Measurements from ENCODE around the gene PAX5. TPM values are rescaled to one million over a fixed set of nuclear protein-coding genes. Genes with fewer than 3 reads are reported as not detected.
"Not testable (repeated sequence)": the region's sequence is repeated elsewhere in the genome, so short reads cannot be mapped to it uniquely, and the experiment has no call there.

Gene PAX5
- total and polyA plus RNA-seq, 3 donors from 2014 or later: 0.79 to 1.9 (median 1.3) TPM

- no peak for DNase-seq
- TF ChIP-seq CTCF (IDR thresholded peaks at IDR 0.05): no peak
- TF ChIP-seq POLR2A (IDR thresholded peaks at IDR 0.05): no peak
- H3K4me3 ChIP-seq: no peak overlapping the region
- H3K27me3 ChIP-seq: no peaks in the 10 kb centered on the region
- no peak overlapping the region for H3K27ac ChIP-seq
- intact Hi-C loops (cut with DNase I; ENCODE audit: low total_unique reads): no loop called here
- no peaks in the 10 kb centered on the region for H3K9me3 ChIP-seq
- 83 to 86% methylated on average over 4 of the region's 4 CpGs for WGBS, 2 donors
- H3K4me1 ChIP-seq: no peaks in the 10 kb centered on the region
- H3K36me3 ChIP-seq (ENCODE audit: low read depth, missing control alignments): no peaks in the 10 kb centered on the region
These were observed 26.8 kb upstream of the PAX5 start for GRCh38 chr9:37060833-37061232.

GRCh38 chr9:37056046-37056920 lies 22.2 kb upstream of the PAX5 start:
- intact Hi-C loops (cut with DNase I; ENCODE audit: low total_unique reads): no loop called here
- H3K27me3 ChIP-seq: no peaks in the 10 kb centered on the region
- H3K36me3 ChIP-seq (ENCODE audit: low read depth, missing control alignments): no peaks in the 10 kb centered on the region
- TF ChIP-seq CTCF (IDR thresholded peaks at IDR 0.05) (no peak), POLR2A (IDR thresholded peaks at IDR 0.05) (no peak)
- H3K9me3 ChIP-seq: no peaks in the 10 kb centered on the region
- DNase-seq: no peak
- no peak overlapping the region for H3K4me3 ChIP-seq
- 62 to 70% methylated on average over 2 of the region's 2 CpGs for WGBS, 2 donors
- H3K27ac ChIP-seq: no peak overlapping the region
- no peaks in the 10 kb centered on the region for H3K4me1 ChIP-seq

GRCh38 chr9:37054363-37054720 lies 20.3 kb upstream of the PAX5 start:
- WGBS, 2 donors: 54 to 58% methylated on average over 2 of the region's 2 CpGs
- H3K4me1 ChIP-seq; H3K27me3 ChIP-seq; H3K9me3 ChIP-seq; DNase-seq; H3K4me3 ChIP-seq; H3K27ac ChIP-seq; intact Hi-C loops (cut with DNase I; ENCODE audit: low total_unique reads); H3K36me3 ChIP-seq (ENCODE audit: low read depth, missing control alignments): not testable (repeated sequence)

- no peak for TF ChIP-seq POLR2A (IDR thresholded peaks at IDR 0.05)
- TF ChIP-seq CTCF (IDR thresholded peaks at IDR 0.05): no peak
- Histone ChIP-seq H3K27ac (no peak overlapping the region), H3K9me3 (no peaks in the 10 kb centered on the region), H3K4me1 (no peaks in the 10 kb centered on the region), H3K36me3 (ENCODE audit: low read depth, missing control alignments) (no peaks in the 10 kb centered on the region), H3K27me3 (no peaks in the 10 kb centered on the region), H3K4me3 (no peak overlapping the region)
- 54 to 58% methylated on average over 5 of the region's 5 CpGs for whole genome bisulfite sequencing, 2 donors
- DNase-seq: no peak
- intact Hi-C loops (cut with DNase I; ENCODE audit: low total_unique reads): no loop called here
These were observed 19.8 kb upstream of the PAX5 start for GRCh38 chr9:37053684-37054362.

- intact Hi-C loops (cut with DNase I; ENCODE audit: low total_unique reads): no loop called here
- Histone ChIP-seq H3K4me3 (no peak overlapping the region), H3K27me3 (no peaks in the 10 kb centered on the region), H3K27ac (no peak overlapping the region), H3K4me1 (no peaks in the 10 kb centered on the region), H3K36me3 (ENCODE audit: low read depth, missing control alignments) (no peaks in the 10 kb centered on the region), H3K9me3 (no peaks in the 10 kb centered on the region)
- DNase-seq: no peak
- WGBS, 2 donors: 72 to 84% methylated on average over 7 of the region's 7 CpGs
- TF ChIP-seq POLR2A (IDR thresholded peaks at IDR 0.05) (no peak), CTCF (IDR thresholded peaks at IDR 0.05) (no peak)
These were observed 12.6 kb upstream of the PAX5 start for GRCh38 chr9:37046683-37047082.
